ENCODE results near the gene CXCR5. TPM values are rescaled to one million over a fixed set of nuclear protein-coding genes. Genes with fewer than 3 reads are reported as not detected.

CXCR5 gene
- total RNA-seq, 1 donor: 0.54 TPM

- no peak for DNase-seq (ENCODE audit: low read depth in 2 of 3, low spot score in 2 of 3)
Measured at GRCh38 chr11:118897721-118898310, 14.1 kb downstream of the CXCR5 start.

- no peak for DNase-seq (ENCODE audit: low read depth in 2 of 3, low spot score in 2 of 3)
Measured at GRCh38 chr11:118898400-118899295, 15.0 kb downstream of the CXCR5 start.

- no peak for DNase-seq (ENCODE audit: low read depth in 2 of 3, low spot score in 2 of 3)
Measured at GRCh38 chr11:118899296-118899688, 15.6 kb downstream of the CXCR5 start.

GRCh38 chr11:118899706-118900360, 16.1 kb downstream of the CXCR5 start:
- no peak for DNase-seq (ENCODE audit: low read depth in 2 of 3, low spot score in 2 of 3)

GRCh38 chr11:118900535-118901384, 17.1 kb downstream of the CXCR5 start:
- DNase-seq (ENCODE audit: low read depth in 2 of 3, low spot score in 2 of 3): no peak

GRCh38 chr11:118901494-118902335, 18.0 kb downstream of the CXCR5 start:
- no peak for DNase-seq (ENCODE audit: low read depth in 2 of 3, low spot score in 2 of 3)

GRCh38 chr11:118902336-118903203, 18.9 kb downstream of the CXCR5 start:
- no peak for DNase-seq (ENCODE audit: low read depth in 2 of 3, low spot score in 2 of 3)

GRCh38 chr11:118903204-118904015, 19.7 kb downstream of the CXCR5 start:
- no peak for DNase-seq (ENCODE audit: low read depth in 2 of 3, low spot score in 2 of 3)

GRCh38 chr11:118907051-118908042, 23.7 kb downstream of the CXCR5 start:
- DNase-seq (ENCODE audit: low read depth in 2 of 3, low spot score in 2 of 3): peak in 2 of 3 donors; percentile 77 to 90

GRCh38 chr11:118908264-118908663, 24.6 kb downstream of the CXCR5 start:
- no peak for DNase-seq (ENCODE audit: low read depth in 2 of 3, low spot score in 2 of 3)

GRCh38 chr11:118908901-118909618, 25.4 kb downstream of the CXCR5 start:
- no peak for DNase-seq (ENCODE audit: low read depth in 2 of 3, low spot score in 2 of 3)

- DNase-seq (ENCODE audit: low read depth in 2 of 3, low spot score in 2 of 3): no peak
Measured at GRCh38 chr11:118909619-118910308, 26.1 kb downstream of the CXCR5 start.

GRCh38 chr11:118910309-118911112, 26.8 kb downstream of the CXCR5 start:
- no peak for DNase-seq (ENCODE audit: low read depth in 2 of 3, low spot score in 2 of 3)

- DNase-seq (ENCODE audit: low read depth in 2 of 3, low spot score in 2 of 3): no peak
Measured at GRCh38 chr11:118911113-118911879, 27.6 kb downstream of the CXCR5 start.

Data from hematopoietic multipotent progenitor cell (in vitro differentiated cells).